Stomach (tissue), 9 donors: ENCODE data around the gene EDRF1. TPM values are rescaled to one million over a fixed set of nuclear protein-coding genes. Genes with fewer than 3 reads are reported as not detected.

Experiments
- DNase-seq, 2 donors: peaks; one replicate each; pipeline versions ENCODE4 v3.0.0 to v3.0.0-alpha.2; 2013 to 2019
- H3K27ac ChIP-seq, 5 donors: fragments of 200-600 bp in 4 of 5; sonication (generic) in 4 of 5; one replicate each; pipeline ENCODE4 v1.5.1; 2013 to 2019; ENCODE audit warnings: mild to moderate bottlenecking in 1 of 5, moderate library complexity in 1 of 5
- H3K27me3 ChIP-seq, 3 donors: fragments of 200-600 bp; sonication (generic); one replicate each; pipeline ENCODE4 v1.5.1; 2017 to 2019; ENCODE audit warnings: mixed run types in 1 of 3
- H3K36me3 ChIP-seq, 4 donors: fragments of 200-600 bp; sonication (generic); 1 replicate in 3 of 4; 2 replicates in 1 of 4; pipeline ENCODE4 v1.5.1; 2016 to 2019
- H3K4me1 ChIP-seq, 4 donors: fragments of 200-600 bp; sonication (generic); one replicate each; pipeline ENCODE4 v1.5.1; 2016 to 2019
- H3K4me3 ChIP-seq, 4 donors: fragments of 200-600 bp; sonication (generic) in 3 of 4; one replicate each; pipeline ENCODE4 v1.5.1; 2016 to 2019; ENCODE audit warnings: mild to moderate bottlenecking in 1 of 4
- H3K9me3 ChIP-seq, 4 donors: fragments of 200-600 bp; sonication (generic); one replicate each; pipeline ENCODE4 v1.5.1; 2016 to 2019
- EP300 ChIP-seq: sonication (generic); formaldehyde crosslinking; IDR thresholded peaks from one replicate; pipeline ENCODE4 v1.6.1; 2017; ENCODE audit warnings: antibody characterized with exemption
- POLR2A ChIP-seq, 4 donors: fragments of 450-650 bp; IDR thresholded peaks; one replicate each; pipeline ENCODE4 v1.6.1; 2016; ENCODE audit warnings: antibody characterized with exemption in 4 of 4, control low read depth in 2 of 4, mild to moderate bottlenecking in 1 of 4, moderate library complexity in 1 of 4
- POLR2AphosphoS5 ChIP-seq, 3 donors: sonication (generic); formaldehyde crosslinking; IDR thresholded peaks; one replicate each; pipeline ENCODE4 v1.6.1; 2016; ENCODE audit warnings: antibody characterized with exemption in 3 of 3
- WGBS, 5 donors: extraction: QIAGEN DNeasy Blood & Tissue Kit in 3 of 5; methylation state at CpG; one replicate each; pipeline versions ENCODE4 v1.1.5 to v1.1.7; 2013 to 2018; 5-methylcytosine and 5-hydroxymethylcytosine counted together
- intact Hi-C: fragments of 100-400 bp; cut with DNase I; formaldehyde crosslinking; loops from one replicate; pipeline ENCODE4 v1.15.1; 2023; ENCODE audit warnings: low total_unique reads
- polyA plus RNA-seq, 3 donors: library from polyadenylated mRNA; stranded (reverse); fragments of 200-250 nt; gene quantifications; one replicate each; pipeline ENCODE4 v1.2.3, GENCODE V29; 2013
- total RNA-seq, 5 donors: library from RNA; depleted of rRNA; stranded (reverse); fragments of >200 nt; gene quantifications; one replicate each; pipeline versions ENCODE4 v1.1.0 to v1.2.3, GENCODE V29; 2014 to 2016
- TF ChIP-seq, protein P1 (sequence below), 7 experiments: fragments of 450-650 bp in 4 of 7; fragments of 200-600 bp in 3 of 7; sonication (generic) in 3 of 7; IDR thresholded peaks; one replicate each; pipeline ENCODE4 v1.5.1; 2016 to 2019; ENCODE audit warnings: antibody characterized with exemption in 7 of 7, control low read depth in 2 of 7, mild to moderate bottlenecking in 1 of 7
- donor health status: healthy with polysubstance abuse.
- donor health status: Bipolar disorder and iron deficiency.
- donor health status: healthy.

Gene EDRF1
- total and polyA plus RNA-seq, 8 donors, result 5.5 to 41.5 (median 15.5) TPM

DNA sequence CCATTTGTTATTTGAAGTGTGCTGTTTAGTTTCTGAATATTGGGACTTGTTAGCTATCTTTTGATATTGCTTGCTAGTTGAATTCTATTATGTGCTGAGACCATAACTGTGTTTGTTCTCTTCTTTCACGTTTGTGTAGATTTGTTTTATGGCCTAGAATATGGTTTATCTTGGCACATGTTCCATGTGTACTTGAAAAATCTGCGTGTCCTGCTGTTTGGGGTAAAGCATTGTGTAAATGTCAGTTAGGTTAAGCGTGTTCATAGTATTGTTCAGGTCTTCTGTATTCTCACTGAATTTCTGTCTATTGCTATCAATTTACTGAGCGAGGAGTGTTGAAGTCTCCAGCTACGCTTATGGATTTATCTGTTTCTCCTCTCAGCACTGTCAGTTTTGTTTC is 36.7 kb downstream of the EDRF1 start:
- intact Hi-C loops, result no loop called here
- TF ChIP-seq POLR2A (IDR thresholded peaks at IDR 0.05) (no peak), POLR2AphosphoS5 (IDR thresholded peaks at IDR 0.05) (no peak), EP300 (no peak)
- TF ChIP-seq, protein P1, sequence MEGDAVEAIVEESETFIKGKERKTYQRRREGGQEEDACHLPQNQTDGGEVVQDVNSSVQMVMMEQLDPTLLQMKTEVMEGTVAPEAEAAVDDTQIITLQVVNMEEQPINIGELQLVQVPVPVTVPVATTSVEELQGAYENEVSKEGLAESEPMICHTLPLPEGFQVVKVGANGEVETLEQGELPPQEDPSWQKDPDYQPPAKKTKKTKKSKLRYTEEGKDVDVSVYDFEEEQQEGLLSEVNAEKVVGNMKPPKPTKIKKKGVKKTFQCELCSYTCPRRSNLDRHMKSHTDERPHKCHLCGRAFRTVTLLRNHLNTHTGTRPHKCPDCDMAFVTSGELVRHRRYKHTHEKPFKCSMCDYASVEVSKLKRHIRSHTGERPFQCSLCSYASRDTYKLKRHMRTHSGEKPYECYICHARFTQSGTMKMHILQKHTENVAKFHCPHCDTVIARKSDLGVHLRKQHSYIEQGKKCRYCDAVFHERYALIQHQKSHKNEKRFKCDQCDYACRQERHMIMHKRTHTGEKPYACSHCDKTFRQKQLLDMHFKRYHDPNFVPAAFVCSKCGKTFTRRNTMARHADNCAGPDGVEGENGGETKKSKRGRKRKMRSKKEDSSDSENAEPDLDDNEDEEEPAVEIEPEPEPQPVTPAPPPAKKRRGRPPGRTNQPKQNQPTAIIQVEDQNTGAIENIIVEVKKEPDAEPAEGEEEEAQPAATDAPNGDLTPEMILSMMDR (IDR thresholded peaks at IDR 0.05), result no peak
- no peaks in the 10 kb centered on the region for H3K27me3 ChIP-seq
- no peaks in the 10 kb centered on the region for H3K9me3 ChIP-seq
- H3K27ac ChIP-seq, result no peak overlapping the region
- H3K4me3 ChIP-seq, result no peak overlapping the region
- peaks cover 42 to 98% (median 93%) of the 10 kb centered on the region in 4 donors for H3K36me3 ChIP-seq
- peaks cover 0 to 10% (median 4%) of the 10 kb centered on the region in 4 donors for H3K4me1 ChIP-seq
- DNase-seq, result no peak
- WGBS, 5 donors, result 29 to 54% (median 32%) methylated on average over 5 of the region's 5 CpGs

GRCh38 chr10:125756853-125757487 is 37.5 kb downstream of the EDRF1 start:
- TF ChIP-seq POLR2A (IDR thresholded peaks at IDR 0.05) (no peak), POLR2AphosphoS5 (IDR thresholded peaks at IDR 0.05) (no peak), EP300 (no peak)
- TF ChIP-seq, protein P1 (IDR thresholded peaks at IDR 0.05), result no peak
- Histone ChIP-seq H3K36me3 (peaks cover 35 to 98% (median 93%) of the 10 kb centered on the region in 4 donors), H3K4me1 (peaks cover 0 to 10% (median 4%) of the 10 kb centered on the region in 4 donors), H3K4me3 (no peak overlapping the region), H3K27me3 (no peaks in the 10 kb centered on the region), H3K9me3 (no peaks in the 10 kb centered on the region), H3K27ac (no peak overlapping the region)
- no peak for DNase-seq
- 83 to 92% (median 85%) methylated on average over 5 of the region's 5 CpGs for WGBS, 5 donors
- intact Hi-C loops, result no loop called here

GRCh38 chr10:125757742-125758141 is 38.2 kb downstream of the EDRF1 start:
- WGBS, 5 donors, result 94 to 99% (median 97%) methylated on average over 4 of the region's 4 CpGs

DNA sequence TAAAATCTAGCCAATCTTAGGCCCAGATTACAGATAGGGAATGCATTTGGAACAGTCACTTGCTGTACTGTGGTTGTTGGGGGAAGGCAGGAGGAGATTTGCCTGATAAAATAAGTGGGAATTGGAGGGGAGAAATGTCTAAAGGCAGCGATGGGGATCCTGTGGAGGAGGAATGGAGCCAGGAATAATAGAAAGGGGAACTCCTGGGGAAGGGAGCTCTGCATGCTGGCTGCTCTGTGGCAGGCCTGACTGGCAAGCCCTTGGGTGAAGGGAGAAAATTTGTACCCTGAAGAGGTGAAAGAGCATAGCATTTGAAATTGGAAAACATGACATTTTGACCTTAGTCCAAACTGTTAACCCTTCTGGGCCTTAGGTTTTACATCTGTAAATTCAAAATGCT is 42.5 kb downstream of the EDRF1 start:
- H3K27ac ChIP-seq, result no peak overlapping the region
- no peak overlapping the region for H3K4me3 ChIP-seq
- no peaks in the 10 kb centered on the region for H3K27me3 ChIP-seq
- H3K36me3 ChIP-seq, result peaks cover 34 to 98% (median 93%) of the 10 kb centered on the region in 4 donors
- H3K4me1 ChIP-seq, result peaks cover 0 to 11% (median 3%) of the 10 kb centered on the region in 4 donors
- 33 to 54% (median 50%) methylated on average over 1 of the region's 1 CpG for WGBS, 5 donors
- no peaks in the 10 kb centered on the region for H3K9me3 ChIP-seq
- TF ChIP-seq EP300 (no peak), POLR2AphosphoS5 (IDR thresholded peaks at IDR 0.05) (no peak), POLR2A (IDR thresholded peaks at IDR 0.05) (no peak)
- TF ChIP-seq, protein P1 (IDR thresholded peaks at IDR 0.05), result no peak
- intact Hi-C loops, result no loop called here
- DNase-seq, result no peak

More at GRCh38 chr10:125757742-125758141, 38.2 kb downstream of the EDRF1 start:
- TF ChIP-seq, protein P1 (IDR thresholded peaks at IDR 0.05), result no peak
- TF ChIP-seq POLR2AphosphoS5 (IDR thresholded peaks at IDR 0.05) (no peak), EP300 (no peak), POLR2A (IDR thresholded peaks at IDR 0.05) (no peak)
- H3K27ac ChIP-seq, result no peak overlapping the region
- peaks cover 0 to 10% (median 4%) of the 10 kb centered on the region in 4 donors for H3K4me1 ChIP-seq
- H3K36me3 ChIP-seq, result peaks cover 33 to 99% (median 94%) of the 10 kb centered on the region in 4 donors
- no peaks in the 10 kb centered on the region for H3K9me3 ChIP-seq
- intact Hi-C loops, result no loop called here
- no peak for DNase-seq
- no peak overlapping the region for H3K4me3 ChIP-seq
- H3K27me3 ChIP-seq, result no peaks in the 10 kb centered on the region
